BLaER1 treated with 17β-estradiol and CSF1 and Interleukin-3, amounts not matched to agents 10 nM and 100 nM (cell line): ENCODE results near the gene ACAA2.
A peak's percentile ranks its signal among the peaks of the same experiment; 100 is the strongest.

Source experiments
- H3K27ac ChIP-seq, 11 experiments: shearing (Covaris generic); formaldehyde crosslinking; 2 replicates each; pipeline ENCODE4 v1.8.1; 2022
- H3K27me3 ChIP-seq, 11 experiments: shearing (Covaris generic); formaldehyde crosslinking; 2 replicates each; pipeline ENCODE4 v1.8.1; 2022
- H3K36me3 ChIP-seq, 11 experiments: shearing (Covaris generic); formaldehyde crosslinking; 2 replicates each; pipeline ENCODE4 v1.8.1; 2022
- H3K4me1 ChIP-seq, 10 experiments: shearing (Covaris generic); formaldehyde crosslinking; 2 replicates each; pipeline ENCODE4 v1.8.1; 2022
- H3K4me2 ChIP-seq, 11 experiments: shearing (Covaris generic); formaldehyde crosslinking; 2 replicates each; pipeline ENCODE4 v1.8.1; 2022
- H3K4me3 ChIP-seq, 10 experiments: shearing (Covaris generic); formaldehyde crosslinking; 2 replicates each; pipeline ENCODE4 v1.8.1; 2022
- H3K9ac ChIP-seq, 11 experiments: shearing (Covaris generic); formaldehyde crosslinking; 2 replicates each; pipeline ENCODE4 v1.8.1; 2022
- H3K9me3 ChIP-seq, 11 experiments: shearing (Covaris generic); formaldehyde crosslinking; replicated peaks in 1 of 11; 2 replicates each; pipeline ENCODE4 v1.8.1; 2022
- H4K20me1 ChIP-seq, 11 experiments: shearing (Covaris generic); formaldehyde crosslinking; 2 replicates each; pipeline ENCODE4 v1.8.1; 2022
- Cebpa-rat ChIP-seq, 11 experiments: shearing (Covaris generic); IDR thresholded peaks; 2 replicates each; pipeline ENCODE4 v1.8.1; 2022

ACAA2 gene

GRCh38 chr18:49846718-49847470 lies 33.6 kb upstream of the ACAA2 start:
- TF ChIP-seq Cebpa-rat (IDR thresholded peaks at IDR 0.05) = no peak
- Histone ChIP-seq H3K9me3 (no peaks in the 10 kb centered on the region), H3K27ac (no peak overlapping the region), H3K9ac (no peak overlapping the region), H3K36me3 (no peaks in the 10 kb centered on the region), H3K4me3 (no peak overlapping the region), H3K4me1 (peaks cover 4 to 20% (median 14%) of the 10 kb centered on the region in 10 experiments; a peak in 14 of 20 replicates), H4K20me1 (no peaks in the 10 kb centered on the region), H3K27me3 (no peaks in the 10 kb centered on the region), H3K4me2 (peak overlapping the region in 9 of 11 experiments; percentile 7 to 62 (median 40); a peak in 15 of 22 replicates)

- no peaks in the 10 kb centered on the region for H3K9me3 ChIP-seq
- H3K4me1 ChIP-seq = peaks cover 4 to 20% (median 14%) of the 10 kb centered on the region in 10 experiments; a peak in 14 of 20 replicates
- H3K27ac ChIP-seq = no peak overlapping the region
- H3K27me3 ChIP-seq = no peaks in the 10 kb centered on the region
- H3K9ac ChIP-seq = no peak overlapping the region
- peak overlapping the region in 3 of 11 experiments; percentile 40 to 46 (median 44); a peak in 4 of 22 replicates for H3K4me2 ChIP-seq
- H3K4me3 ChIP-seq = no peak overlapping the region
- H4K20me1 ChIP-seq = no peaks in the 10 kb centered on the region; a peak in 1 of 22 replicates
- no peak for TF ChIP-seq Cebpa-rat (IDR thresholded peaks at IDR 0.05)
- no peaks in the 10 kb centered on the region for H3K36me3 ChIP-seq
Measured at GRCh38 chr18:49846361-49846662, 33.0 kb upstream of the ACAA2 start.

GRCh38 chr18:49845629-49846360 lies 32.5 kb upstream of the ACAA2 start:
- Histone ChIP-seq H3K9ac (no peak overlapping the region), H3K9me3 (no peaks in the 10 kb centered on the region), H3K4me3 (no peak overlapping the region), H4K20me1 (no peaks in the 10 kb centered on the region; a peak in 1 of 22 replicates), H3K36me3 (no peaks in the 10 kb centered on the region), H3K4me1 (peaks cover 4 to 20% (median 14%) of the 10 kb centered on the region in 10 experiments; a peak in 14 of 20 replicates), H3K27ac (no peak overlapping the region), H3K27me3 (no peaks in the 10 kb centered on the region), H3K4me2 (no peak overlapping the region)
- no peak for TF ChIP-seq Cebpa-rat (IDR thresholded peaks at IDR 0.05)

- H3K27me3 ChIP-seq = no peaks in the 10 kb centered on the region
- H3K9me3 ChIP-seq = no peaks in the 10 kb centered on the region
- peaks cover 4 to 19% (median 14%) of the 10 kb centered on the region in 10 experiments; a peak in 14 of 20 replicates for H3K4me1 ChIP-seq
- H3K36me3 ChIP-seq = no peaks in the 10 kb centered on the region
- H3K9ac ChIP-seq = no peak overlapping the region
- H3K4me3 ChIP-seq = no peak overlapping the region
- TF ChIP-seq Cebpa-rat (IDR thresholded peaks at IDR 0.05) = no peak
- no peak overlapping the region for H3K4me2 ChIP-seq
- no peaks in the 10 kb centered on the region; a peak in 1 of 22 replicates for H4K20me1 ChIP-seq
- no peak overlapping the region for H3K27ac ChIP-seq
Measured at GRCh38 chr18:49844903-49845302, 31.6 kb upstream of the ACAA2 start.

GRCh38 chr18:49843778-49844625 lies 30.7 kb upstream of the ACAA2 start:
- Histone ChIP-seq H3K27ac (no peak overlapping the region), H3K9me3 (no peaks in the 10 kb centered on the region), H3K36me3 (no peaks in the 10 kb centered on the region), H3K4me1 (peaks cover 0 to 16% (median 12%) of the 10 kb centered on the region in 10 experiments; a peak in 12 of 20 replicates), H3K27me3 (no peaks in the 10 kb centered on the region), H3K4me3 (no peak overlapping the region), H3K9ac (no peak overlapping the region), H4K20me1 (no peaks in the 10 kb centered on the region; a peak in 1 of 22 replicates), H3K4me2 (no peak overlapping the region)
- TF ChIP-seq Cebpa-rat (IDR thresholded peaks at IDR 0.05) = no peak

GRCh38 chr18:49843131-49843530 lies 29.8 kb upstream of the ACAA2 start:
- no peak overlapping the region for H3K9ac ChIP-seq
- H3K4me2 ChIP-seq = no peak overlapping the region
- no peaks in the 10 kb centered on the region for H3K36me3 ChIP-seq
- no peaks in the 10 kb centered on the region for H3K9me3 ChIP-seq
- peaks cover 0 to 16% (median 12%) of the 10 kb centered on the region in 10 experiments; a peak in 12 of 20 replicates for H3K4me1 ChIP-seq
- no peak overlapping the region for H3K4me3 ChIP-seq
- no peak overlapping the region for H3K27ac ChIP-seq
- TF ChIP-seq Cebpa-rat (IDR thresholded peaks at IDR 0.05) = no peak
- H4K20me1 ChIP-seq = no peaks in the 10 kb centered on the region; a peak in 1 of 22 replicates
- no peaks in the 10 kb centered on the region for H3K27me3 ChIP-seq

- peaks cover 0 to 16% (median 12%) of the 10 kb centered on the region in 10 experiments; a peak in 12 of 20 replicates for H3K4me1 ChIP-seq
- no peaks in the 10 kb centered on the region for H3K27me3 ChIP-seq
- no peak overlapping the region for H3K4me3 ChIP-seq
- H4K20me1 ChIP-seq = no peaks in the 10 kb centered on the region; a peak in 1 of 22 replicates
- TF ChIP-seq Cebpa-rat (IDR thresholded peaks at IDR 0.05) = no peak
- no peaks in the 10 kb centered on the region for H3K36me3 ChIP-seq
- H3K9ac ChIP-seq = no peak overlapping the region
- no peaks in the 10 kb centered on the region for H3K9me3 ChIP-seq
- H3K27ac ChIP-seq = no peak overlapping the region
- no peak overlapping the region for H3K4me2 ChIP-seq
Measured at GRCh38 chr18:49842656-49843055, 29.3 kb upstream of the ACAA2 start.

GRCh38 chr18:49841236-49842217 lies 28.2 kb upstream of the ACAA2 start:
- Histone ChIP-seq H3K27ac (no peak overlapping the region), H3K9me3 (no peaks in the 10 kb centered on the region), H3K4me3 (no peak overlapping the region), H4K20me1 (no peaks in the 10 kb centered on the region; a peak in 1 of 22 replicates), H3K36me3 (no peaks in the 10 kb centered on the region), H3K4me2 (no peak overlapping the region), H3K4me1 (peaks cover 0 to 8% (median 2%) of the 10 kb centered on the region in 10 experiments; a peak in 7 of 20 replicates), H3K27me3 (no peaks in the 10 kb centered on the region), H3K9ac (no peak overlapping the region)
- no peak for TF ChIP-seq Cebpa-rat (IDR thresholded peaks at IDR 0.05)
